Retinal pigment epithelial cell (primary cell): ENCODE data around the gene ZNF570.

Experiments
- DNase-seq: peaks from one replicate; pipeline ENCODE4 v3.0.0-alpha.2; 2010; ENCODE audit warnings: low read depth
- H3K4me3 ChIP-seq: 2 replicates; pipeline ENCODE4 v1.5.1; 2011; ENCODE audit warnings: mild to moderate bottlenecking, low read length, control low read depth, moderate library complexity
- CTCF ChIP-seq: conservative IDR thresholded peaks from 2 replicates; pipeline ENCODE4 v1.5.1; 2011; ENCODE audit warnings: low read depth, low read length, control low read depth, inconsistent platforms

Gene ZNF570

GRCh38 chr19:37468961-37469777 lies at the start of gene ZNF570:
TSS of gene ZNF570 (plus strand) at chr19:37469356. CDS start at chr19:37470355, 999 bp downstream.
- no peak for TF ChIP-seq CTCF
- DNase-seq, result peak; percentile 56
- H3K4me3 ChIP-seq, result peak within 1 kb of the TSS; percentile 97

GRCh38 chr19:37452500-37453245 lies 16.5 kb upstream of the ZNF570 start:
- DNase-seq, result no peak
- TF ChIP-seq CTCF, result no peak

GRCh38 chr19:37466277-37466797 lies 2.8 kb upstream of the ZNF570 start:
- DNase-seq, result no peak
- TF ChIP-seq CTCF, result no peak
- peak overlapping the region; percentile 87 for H3K4me3 ChIP-seq

More at GRCh38 chr19:37452500-37453245, 16.5 kb upstream of the ZNF570 start:
- H3K4me3 ChIP-seq, result no peak overlapping the region

- peak within 1 kb of the TSS; percentile 87 for H3K4me3 ChIP-seq
- peak; percentile 83 for DNase-seq
- no peak for TF ChIP-seq CTCF
These were observed 2.2 kb upstream of the ZNF570 start, which contains the start of gene ZNF569 for GRCh38 chr19:37466798-37467607. TSS of gene ZNF569 (minus strand) at chr19:37467444. CDS start at chr19:37444921, 22,523 bp downstream.

- DNase-seq, result no peak
- TF ChIP-seq CTCF, result no peak
These were observed 1.5 kb upstream of the ZNF570 start for GRCh38 chr19:37467608-37468090.

GRCh38 chr19:37470216-37470615 lies 1.1 kb downstream of the ZNF570 start:
- no peak for DNase-seq
- TF ChIP-seq CTCF, result no peak
- H3K4me3 ChIP-seq, result peak overlapping the region; percentile 97

More at GRCh38 chr19:37467608-37468090, 1.5 kb upstream of the ZNF570 start:
- H3K4me3 ChIP-seq, result peak overlapping the region; percentile 87
